Right atrium auricular region (tissue), 2 donors: ENCODE results near the gene RMND5B. TPM values are rescaled to one million over a fixed set of nuclear protein-coding genes. Genes with fewer than 3 reads are reported as not detected.
"Not testable (repeated sequence)": the region's sequence is repeated elsewhere in the genome, so short reads cannot be mapped to it uniquely, and the experiment has no call there.

ENCODE experiments used
- DNase-seq: peaks from one replicate; pipeline ENCODE4 v3.0.0-alpha.2; 2019; ENCODE audit warnings: low spot score
- H3K27ac ChIP-seq, 2 donors: fragments of 200-600 bp; sonication (generic); 1 replicate in 1 of 2; 2 replicates in 1 of 2; pipeline ENCODE4 v1.5.1; 2016 to 2019
- H3K27me3 ChIP-seq, 2 donors: fragments of 200-600 bp; sonication (generic); one replicate each; pipeline versions ENCODE4 v1.5.1 to v1.6.0; 2017 to 2019
- H3K36me3 ChIP-seq: fragments of 200-600 bp; sonication (generic); one replicate; pipeline ENCODE4 v1.5.1; 2016
- H3K4me1 ChIP-seq, 2 donors: fragments of 200-600 bp; sonication (generic); one replicate each; pipeline versions ENCODE4 v1.5.1 to v1.6.0; 2017 to 2019
- H3K4me3 ChIP-seq, 2 donors: fragments of 200-600 bp; sonication (generic); 1 replicate in 1 of 2; 2 replicates in 1 of 2; pipeline ENCODE4 v1.5.1; 2017 to 2019; ENCODE audit warnings: mild to moderate bottlenecking in 1 of 2, moderate library complexity in 1 of 2
- H3K9me3 ChIP-seq, 2 donors: fragments of 200-600 bp; sonication (generic); one replicate each; pipeline ENCODE4 v1.5.1; 2019
- CTCF ChIP-seq, 2 donors: fragments of 200-600 bp; sonication (generic); IDR thresholded peaks; one replicate each; pipeline ENCODE4 v1.5.1; 2019; ENCODE audit warnings: antibody characterized with exemption in 2 of 2
- total RNA-seq, 2 donors: library from RNA; depleted of rRNA; stranded (reverse); fragments of >200 nt; gene quantifications; one replicate each; pipeline ENCODE4 v1.1.0, GENCODE V29; 2016

The RMND5B gene
- total RNA-seq, 2 donors from 2014 or later = 28.9 to 31.4 TPM

DNA sequence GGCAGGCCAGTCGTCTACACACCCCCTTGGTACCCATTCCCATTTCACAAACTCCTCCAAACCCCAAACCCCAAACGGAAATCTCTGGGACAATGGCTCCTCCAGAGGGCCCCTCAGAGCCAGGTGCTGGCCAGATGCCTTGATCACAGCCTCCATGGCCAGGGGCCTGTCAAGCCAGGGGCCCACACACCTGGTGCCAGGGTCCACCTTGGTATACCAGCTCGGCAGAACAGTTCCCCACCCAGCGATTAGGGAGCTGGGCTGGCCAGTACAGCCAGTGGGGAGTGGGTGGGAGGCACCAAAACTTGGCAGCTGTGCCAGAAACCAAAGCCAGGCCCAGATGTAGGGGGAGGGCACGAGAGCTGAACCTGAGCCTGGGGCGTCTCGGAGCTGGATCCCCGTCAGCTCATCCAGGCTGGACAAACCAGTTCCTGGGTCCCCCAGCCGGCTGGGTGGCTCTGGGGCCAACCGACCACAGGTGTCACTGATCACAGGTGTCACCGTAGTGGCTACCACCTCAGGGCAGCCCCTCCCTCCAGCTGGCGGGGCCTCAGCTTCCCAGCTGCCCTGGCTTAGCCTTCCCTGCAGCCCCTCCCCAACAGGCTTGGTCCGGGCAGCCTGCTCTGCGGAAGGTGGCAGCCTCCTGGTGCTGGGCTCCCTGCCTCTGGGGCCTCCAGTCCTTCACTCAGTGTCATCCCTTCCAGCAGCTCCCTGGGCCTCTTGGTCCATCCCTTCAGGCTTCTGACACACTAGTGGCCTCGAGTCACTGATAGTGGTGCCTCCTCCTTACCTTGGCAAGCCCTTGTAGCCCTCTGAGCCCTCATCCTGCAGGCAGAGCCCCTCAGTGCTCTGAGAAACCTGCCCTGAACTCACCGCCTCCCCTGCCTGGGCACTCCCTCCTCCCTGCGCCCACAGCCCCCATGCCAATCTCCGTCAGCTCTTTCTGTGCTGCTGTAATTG is 6.6 kb upstream of the RMND5B start:
- Histone ChIP-seq H3K27me3 (no peaks in the 10 kb centered on the region), H3K9me3 (no peaks in the 10 kb centered on the region), H3K4me1 (peaks cover 0 to 21% of the 10 kb centered on the region in 2 donors), H3K4me3 (no peak overlapping the region), H3K36me3 (no peaks in the 10 kb centered on the region), H3K27ac (no peak overlapping the region)
- no peak for TF ChIP-seq CTCF (IDR thresholded peaks at IDR 0.05)
- DNase-seq = no peak

- no peak overlapping the region for H3K4me3 ChIP-seq
- H3K27me3 ChIP-seq = no peaks in the 10 kb centered on the region
- peaks cover 0 to 21% of the 10 kb centered on the region in 2 donors for H3K4me1 ChIP-seq
- DNase-seq = no peak
- H3K27ac ChIP-seq = no peak overlapping the region
- no peak for TF ChIP-seq CTCF (IDR thresholded peaks at IDR 0.05)
- no peaks in the 10 kb centered on the region for H3K36me3 ChIP-seq
- no peaks in the 10 kb centered on the region for H3K9me3 ChIP-seq
Observed at GRCh38 chr5:178125253-178125906, 5.4 kb upstream of the RMND5B start.

- peaks cover 0 to 16% of the 10 kb centered on the region in 2 donors for H3K4me1 ChIP-seq
Observed at GRCh38 chr5:178126556-178126955, 4.3 kb upstream of the RMND5B start.

GRCh38 chr5:178127300-178128009 is 3.4 kb upstream of the RMND5B start:
- peaks cover 0 to 16% of the 10 kb centered on the region in 2 donors for H3K4me1 ChIP-seq
- H3K9me3 ChIP-seq = not testable (repeated sequence)

More at GRCh38 chr5:178126556-178126955, 4.3 kb upstream of the RMND5B start:
- Histone ChIP-seq H3K36me3 (no peaks in the 10 kb centered on the region), H3K4me3 (no peak overlapping the region), H3K27me3 (no peaks in the 10 kb centered on the region), H3K9me3 (no peaks in the 10 kb centered on the region), H3K27ac (no peak overlapping the region)
- no peak for TF ChIP-seq CTCF (IDR thresholded peaks at IDR 0.05)
- DNase-seq = no peak

DNA sequence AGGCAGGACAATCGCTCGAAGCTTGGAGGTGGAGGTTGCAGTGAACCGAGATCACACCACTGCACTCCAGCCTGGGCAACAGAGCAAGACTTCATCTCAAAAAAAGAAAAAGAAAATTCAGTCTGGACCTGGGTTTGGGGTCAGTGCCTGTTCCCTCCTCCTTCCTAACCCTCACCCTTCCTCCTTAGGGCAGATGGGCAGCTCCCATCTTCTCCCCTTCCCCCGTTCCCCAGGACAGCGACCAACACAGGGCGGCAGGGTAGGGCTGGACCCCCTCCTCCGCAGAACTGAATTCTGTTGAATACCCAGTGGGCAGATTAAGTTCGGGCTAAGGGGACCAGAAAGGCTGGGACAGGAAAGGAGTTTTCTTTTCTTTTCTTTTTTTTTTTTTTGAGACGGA is 1.5 kb upstream of the RMND5B start:
- DNase-seq = no peak
- H3K4me3 ChIP-seq = no peak overlapping the region
- TF ChIP-seq CTCF (IDR thresholded peaks at IDR 0.05) = no peak
- H3K9me3 ChIP-seq = no peaks in the 10 kb centered on the region
- peaks cover 3% of the 10 kb centered on the region for H3K36me3 ChIP-seq
- H3K27ac ChIP-seq = no peak overlapping the region
- no peaks in the 10 kb centered on the region for H3K27me3 ChIP-seq
- peaks cover 0 to 16% of the 10 kb centered on the region in 2 donors for H3K4me1 ChIP-seq

More at GRCh38 chr5:178127300-178128009, 3.4 kb upstream of the RMND5B start:
- H3K27ac ChIP-seq, H3K36me3 ChIP-seq, DNase-seq, H3K4me3 ChIP-seq, H3K27me3 ChIP-seq: not testable (repeated sequence)

- peak overlapping the region; percentile 89 to 95 for H3K27ac ChIP-seq
- H3K27me3 ChIP-seq, DNase-seq, H3K9me3 ChIP-seq, H3K36me3 ChIP-seq: not testable (repeated sequence)
- H3K4me3 ChIP-seq = peak overlapping the region; percentile 85 to 89
- H3K4me1 ChIP-seq = peaks cover 0 to 16% of the 10 kb centered on the region in 2 donors
Observed at GRCh38 chr5:178130234-178130575, 609 bp upstream of the RMND5B start.
